Activated T-cell treated with anti-CD3 and anti-CD28 coated beads for 4 hours (primary cell): Measurements from ENCODE around the gene ERC2.
"Not testable (repeated sequence)": the region's sequence is repeated elsewhere in the genome, so short reads cannot be mapped to it uniquely, and the experiment has no call there.

Source experiments
- DNase-seq: peaks from one replicate; pipeline ENCODE4 v3.0.0-alpha.2; 2020

ERC2 gene

DNA sequence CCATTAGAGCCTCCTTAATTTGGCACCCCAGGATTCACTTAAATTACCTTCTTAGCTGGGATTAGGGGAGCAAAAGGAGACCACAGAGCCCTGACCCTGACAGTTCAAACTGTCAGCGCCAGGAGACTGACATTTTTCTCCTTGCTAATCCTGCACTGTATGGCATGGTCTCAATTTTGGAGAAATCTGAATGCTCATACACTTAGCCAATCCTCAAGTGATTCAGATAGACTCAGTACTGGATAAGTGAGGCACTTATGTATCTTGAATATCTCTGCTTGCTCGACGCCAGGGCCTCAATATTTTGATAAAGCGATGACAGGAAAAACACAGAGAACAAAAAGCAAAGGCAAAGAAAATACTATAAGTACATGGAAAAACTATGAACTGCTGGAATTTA lies 605.2 kb downstream of the ERC2 start:
- DNase-seq = no peak

- no peak for DNase-seq
Observed at GRCh38 chr3:55860049-55860721, 608.1 kb downstream of the ERC2 start.

DNA sequence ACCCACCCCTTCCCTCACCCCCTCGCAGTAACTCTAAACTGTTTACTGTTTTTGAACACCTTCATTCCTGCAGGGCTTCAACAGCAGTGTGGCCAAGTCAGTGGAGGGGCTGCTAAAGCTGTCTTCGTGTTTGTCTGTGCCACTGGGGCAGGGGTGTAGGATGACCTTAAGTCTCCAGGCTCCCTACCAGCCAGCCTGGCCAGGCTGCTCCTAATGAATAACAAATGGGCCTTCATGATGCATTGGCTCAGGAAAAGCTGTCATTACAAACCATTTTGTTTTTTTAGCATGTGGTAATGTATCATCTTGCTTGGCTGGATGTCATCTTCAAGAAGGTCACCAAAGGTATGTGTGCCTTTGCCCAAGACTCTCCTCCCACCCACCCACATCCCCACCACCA lies 609.0 kb downstream of the ERC2 start:
- no peak for DNase-seq

- DNase-seq = no peak
Observed at GRCh38 chr3:55858727-55859126, 609.5 kb downstream of the ERC2 start.

DNA sequence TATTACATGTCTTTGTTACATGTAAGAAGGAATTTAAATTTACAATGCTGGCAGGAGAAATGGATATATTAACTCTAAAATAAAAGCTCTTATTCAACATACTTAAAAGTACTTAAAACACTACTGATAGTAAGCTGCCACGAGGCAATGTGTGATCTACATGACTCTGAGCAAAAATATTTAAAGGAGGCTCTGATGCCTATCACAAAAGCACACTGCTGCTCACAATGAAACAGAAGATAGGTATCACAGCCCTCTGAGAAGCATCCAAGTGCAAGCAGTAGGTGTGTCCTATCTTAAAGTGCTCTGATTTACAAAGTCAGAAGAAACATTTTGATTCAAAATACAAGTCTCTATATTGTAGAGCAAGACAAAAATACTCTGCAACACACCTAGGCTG lies 610.0 kb downstream of the ERC2 start:
- DNase-seq = no peak

DNA sequence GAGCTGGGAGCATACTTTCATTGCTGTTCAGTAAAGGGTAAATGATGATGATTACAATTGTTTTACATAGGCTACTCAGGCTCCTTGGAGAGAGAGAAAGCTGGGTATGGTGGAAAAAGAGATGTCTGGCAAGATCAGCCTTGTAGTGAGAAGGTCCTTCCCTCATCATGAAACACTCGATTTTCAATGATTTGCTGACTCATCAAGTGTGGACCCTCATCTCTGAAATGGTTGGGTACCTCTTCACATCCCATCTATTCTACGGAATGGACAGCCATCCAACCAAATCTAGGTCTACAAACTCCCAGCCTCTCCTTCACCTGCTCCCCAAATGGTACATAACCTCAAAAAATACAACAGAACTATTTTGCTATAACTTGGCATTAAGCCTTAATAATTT lies 610.6 kb downstream of the ERC2 start:
- no peak for DNase-seq

- no peak for DNase-seq
Observed at GRCh38 chr3:55855311-55855710, 613.0 kb downstream of the ERC2 start.

DNA sequence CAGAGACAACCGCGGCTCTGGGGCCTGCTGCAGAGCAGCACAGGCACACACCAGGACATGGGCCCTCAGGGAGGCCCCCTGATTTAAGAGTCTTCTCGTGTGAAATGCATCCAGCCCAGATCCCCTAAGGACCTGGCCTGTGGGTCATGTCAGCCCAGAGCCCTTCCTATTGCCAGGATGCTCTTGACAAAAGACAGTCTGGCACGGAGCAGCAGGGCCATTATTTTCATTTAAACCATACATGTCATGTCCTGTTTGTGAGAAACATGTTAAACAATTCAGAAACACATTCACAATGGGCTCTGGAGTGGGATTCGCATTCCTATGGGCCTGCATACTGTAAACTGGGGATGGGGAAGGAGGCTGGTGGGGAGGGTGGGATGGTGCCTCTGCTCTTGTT lies 613.8 kb downstream of the ERC2 start:
- DNase-seq = no peak

DNA sequence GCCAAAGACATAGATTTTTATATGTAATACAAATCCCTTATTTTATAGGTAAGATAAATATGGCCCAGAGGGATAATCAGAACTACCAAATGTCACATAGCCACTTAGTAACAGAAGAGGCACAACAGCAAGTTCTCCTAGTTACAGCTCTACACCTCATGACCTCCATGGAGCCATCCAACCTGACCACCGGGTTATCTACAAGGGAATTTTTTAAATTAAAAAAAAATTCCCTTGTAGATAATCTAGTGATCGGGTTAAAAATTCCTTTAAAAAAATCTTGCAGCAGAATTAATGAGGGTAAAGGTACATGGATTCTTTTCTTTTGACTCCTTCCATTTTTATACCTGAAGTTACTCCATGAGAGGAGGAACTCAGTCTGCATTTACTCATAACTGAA lies 615.9 kb downstream of the ERC2 start:
- DNase-seq = no peak

DNA sequence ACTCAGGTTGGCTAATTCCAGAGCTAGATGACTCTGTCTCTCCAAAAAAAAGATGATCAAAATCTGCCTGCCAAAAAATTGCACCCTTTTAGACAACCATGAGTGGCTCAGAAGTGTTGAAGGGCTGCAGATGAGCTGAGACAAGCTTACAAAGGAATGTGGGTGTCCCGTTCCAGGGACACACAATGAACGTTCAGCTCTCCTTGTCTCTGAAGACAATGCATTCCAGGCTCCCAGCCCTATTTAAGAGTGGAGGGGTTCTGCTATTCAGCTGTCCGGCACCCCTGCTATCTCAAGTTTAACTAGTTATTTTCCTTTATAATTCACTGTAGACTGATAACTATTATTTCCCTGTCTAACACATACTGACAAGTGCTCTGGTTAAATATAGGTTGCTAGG lies 626.1 kb downstream of the ERC2 start:
- DNase-seq = no peak

GRCh38 chr3:55831876-55832275 lies 636.4 kb downstream of the ERC2 start:
- DNase-seq = not testable (repeated sequence)

- DNase-seq = no peak
Observed at GRCh38 chr3:55828712-55829111, 639.6 kb downstream of the ERC2 start.

- no peak for DNase-seq
Observed at GRCh38 chr3:55827786-55828185, 640.5 kb downstream of the ERC2 start.

- DNase-seq = no peak
Observed at GRCh38 chr3:55826731-55827496, 641.4 kb downstream of the ERC2 start.

- no peak for DNase-seq
Observed at GRCh38 chr3:55826097-55826496, 642.2 kb downstream of the ERC2 start.

GRCh38 chr3:55824406-55824805 lies 643.9 kb downstream of the ERC2 start:
- no peak for DNase-seq

GRCh38 chr3:55823829-55824228 lies 644.4 kb downstream of the ERC2 start:
- DNase-seq = no peak

- DNase-seq = no peak
Observed at GRCh38 chr3:55823001-55823400, 645.3 kb downstream of the ERC2 start.

DNA sequence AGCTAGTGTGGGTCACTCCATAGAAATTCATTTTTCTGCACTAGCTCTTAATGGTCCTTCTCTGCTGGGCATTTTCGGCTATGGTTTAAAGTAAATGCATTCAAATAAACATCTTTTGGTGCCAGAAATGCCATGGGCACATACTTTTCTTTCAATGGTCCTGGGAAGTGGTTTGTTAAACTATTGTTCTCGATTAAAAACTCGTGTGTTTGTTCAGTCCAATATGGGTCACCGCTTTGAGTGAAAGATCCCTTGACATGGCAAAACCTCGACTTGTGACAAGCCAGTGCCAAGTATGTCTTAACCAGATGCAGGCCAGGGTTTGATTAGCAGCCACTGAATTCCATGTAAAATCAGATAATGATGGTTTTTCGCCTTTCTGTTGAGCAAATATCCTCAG lies 649.3 kb downstream of the ERC2 start:
- DNase-seq = no peak

DNA sequence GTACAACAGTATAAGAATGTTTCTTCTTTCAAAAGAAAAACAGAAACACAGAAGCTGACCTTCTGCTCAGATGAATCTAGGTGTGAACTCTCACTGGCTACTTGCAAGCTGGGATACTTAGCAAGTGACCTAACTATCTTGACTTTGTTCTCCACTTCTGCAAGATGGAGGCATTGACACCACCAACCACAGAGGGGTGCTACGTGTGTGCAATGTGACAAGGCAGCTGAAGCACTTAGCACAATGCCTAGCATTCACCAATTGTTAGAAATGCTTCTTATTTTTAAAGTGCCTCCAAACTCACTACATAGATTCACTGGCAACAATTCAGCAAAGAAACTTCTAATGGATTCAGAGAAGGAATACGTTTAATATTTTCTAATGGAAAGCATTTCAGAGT lies 649.8 kb downstream of the ERC2 start:
- DNase-seq = no peak

GRCh38 chr3:55816794-55817576 lies 651.3 kb downstream of the ERC2 start:
- no peak for DNase-seq

GRCh38 chr3:55815262-55815661 lies 653.0 kb downstream of the ERC2 start:
- no peak for DNase-seq

- no peak for DNase-seq
Observed at GRCh38 chr3:55813268-55814097, 654.8 kb downstream of the ERC2 start.
